IMR-90 (cell line): Measurements from ENCODE around the gene TBCD. TPM values are rescaled to one million over a fixed set of nuclear protein-coding genes. Genes with fewer than 3 reads are reported as not detected.

Experiments used
- ATAC-seq: fragments of 200-7000 bp; cut with Tn5 transposase; 2 replicates; pipeline ENCODE4 v1.9.1; 2020; ENCODE audit warnings: low read depth, mild to moderate bottlenecking, moderate library complexity
- BruUV-seq: library from RNA; stranded (reverse); fragments of 400-500 nt; replicated peaks from 2 replicates; lab custom pipeline; 2021; lab: Mats Ljungman, UMichigan
- CTCF ChIA-PET: fragments of 300-600 bp; formaldehyde crosslinking; extraction: SDS; loops from one replicate; lab custom pipeline; 2021; ENCODE audit warnings: antibody characterized with exemption; lab: Yijun Ruan, JAX
- POLR2A ChIA-PET: fragments of 300-600 bp; sonication (Branson Sonifier 250); formaldehyde crosslinking; loops from one replicate; lab custom pipeline; 2022; ENCODE audit warnings: antibody characterized with exemption; ENCODE audit not compliant: unreplicated experiment; lab: Charles Lee
- DNase-seq: peaks from one replicate; pipeline ENCODE4 v3.0.0; 2013
- H2AFZ ChIP-seq: replicated peaks from 2 replicates; pipeline ENCODE3; 2013; ENCODE audit warnings: low read length, mild to moderate bottlenecking; ENCODE audit not compliant: poor library complexity
- H2AK5ac ChIP-seq: 2 replicates; pipeline ENCODE4 v1.6.1; 2013; ENCODE audit warnings: low read depth, low read length, inconsistent platforms
- H2AK9ac ChIP-seq: replicated peaks from 2 replicates; pipeline ENCODE3; 2013; ENCODE audit warnings: mild to moderate bottlenecking, low read depth, low read length, moderate library complexity; ENCODE audit not compliant: poor library complexity
- H2BK120ac ChIP-seq: 2 replicates; pipeline ENCODE4 v1.6.1; 2013; ENCODE audit warnings: low read depth, low read length, inconsistent platforms
- H2BK15ac ChIP-seq: 3 replicates; pipeline ENCODE4 v1.6.1; 2013; ENCODE audit warnings: low read depth, low read length, inconsistent platforms
- H2BK20ac ChIP-seq: 2 replicates; pipeline ENCODE4 v1.6.1; 2013; ENCODE audit warnings: low read depth, mild to moderate bottlenecking, inconsistent platforms, low read length, moderate library complexity
- H2BK5ac ChIP-seq: 2 replicates; pipeline ENCODE4 v1.6.1; 2013; ENCODE audit warnings: mild to moderate bottlenecking, low read depth, low read length, inconsistent platforms; ENCODE audit not compliant: poor library complexity, severe bottlenecking
- H3K14ac ChIP-seq: replicated peaks from 2 replicates; pipeline ENCODE4 v1.6.1; 2013; ENCODE audit warnings: low read depth, low read length, inconsistent platforms
- H3K18ac ChIP-seq: 2 replicates; pipeline ENCODE4 v1.6.1; 2013; ENCODE audit warnings: low read depth, low read length, control low read depth
- H3K23ac ChIP-seq: 2 replicates; pipeline ENCODE4 v1.6.1; 2013; ENCODE audit warnings: low read depth, low read length, inconsistent platforms
- H3K27ac ChIP-seq: 2 replicates; pipeline ENCODE4 v1.5.1; 2013; ENCODE audit warnings: mild to moderate bottlenecking, control low read depth, low read length; ENCODE audit not compliant: insufficient read depth
- H3K27me3 ChIP-seq: 2 replicates; pipeline ENCODE4 v1.6.1; 2013; ENCODE audit warnings: low read length; ENCODE audit not compliant: control insufficient read depth, insufficient read depth
- H3K36me3 ChIP-seq: 2 replicates; pipeline ENCODE4 v1.6.1; 2013; ENCODE audit warnings: low read length, mixed read lengths; ENCODE audit not compliant: control insufficient read depth, insufficient read depth
- H3K4ac ChIP-seq: 2 replicates; pipeline ENCODE4 v1.6.1; 2013; ENCODE audit warnings: low read depth, low read length, inconsistent platforms
- H3K4me1 ChIP-seq: 2 replicates; pipeline ENCODE4 v1.6.1; 2013; ENCODE audit warnings: low read length, mixed read lengths; ENCODE audit not compliant: control insufficient read depth, insufficient read depth
- H3K4me2 ChIP-seq: 2 replicates; pipeline ENCODE4 v1.6.1; 2013; ENCODE audit warnings: low read depth, mild to moderate bottlenecking, control low read depth, low read length, moderate library complexity
- H3K4me3 ChIP-seq: 2 replicates; pipeline ENCODE4 v1.5.1; 2013; ENCODE audit warnings: low read depth, mild to moderate bottlenecking, control low read depth, low read length, moderate library complexity; ENCODE audit not compliant: insufficient read depth
- H3K56ac ChIP-seq: 2 replicates; pipeline ENCODE4 v1.6.1; 2013; ENCODE audit warnings: low read length, inconsistent platforms; ENCODE audit not compliant: insufficient read depth; ENCODE audit errors: extremely low read depth
- H3K79me1 ChIP-seq, 2 experiments: 2 replicates each; pipeline ENCODE4 v1.6.1; 2013; ENCODE audit warnings: low read length in 2 of 2, inconsistent platforms in 1 of 2, low read depth in 1 of 2
- H3K9ac ChIP-seq: 2 replicates; pipeline ENCODE4 v1.6.1; 2013; ENCODE audit warnings: low read depth, low read length, control low read depth
- H3K9me1 ChIP-seq: 2 replicates; pipeline ENCODE4 v1.6.1; 2013; ENCODE audit warnings: low read length, inconsistent platforms; ENCODE audit not compliant: insufficient read depth
- H3K9me3 ChIP-seq: 2 replicates; pipeline ENCODE4 v1.6.1; 2013; ENCODE audit warnings: low read length; ENCODE audit not compliant: control insufficient read depth, insufficient read depth
- H4K20me1 ChIP-seq: 2 replicates; pipeline ENCODE4 v1.6.1; 2013; ENCODE audit warnings: low read length, inconsistent platforms; ENCODE audit not compliant: insufficient read depth
- H4K5ac ChIP-seq: 2 replicates; pipeline ENCODE4 v1.6.1; 2013; ENCODE audit warnings: mild to moderate bottlenecking, low read depth, low read length, control low read depth
- H4K8ac ChIP-seq, 2 experiments: 2 replicates each; pipeline ENCODE4 v1.6.1; 2013; ENCODE audit warnings: low read depth in 2 of 2, low read length in 2 of 2, control low read depth in 1 of 2, inconsistent platforms in 1 of 2
- H4K91ac ChIP-seq: 2 replicates; pipeline ENCODE4 v1.6.1; 2013; ENCODE audit warnings: low read depth, low read length, inconsistent platforms; ENCODE audit not compliant: insufficient read depth
- BHLHE40 ChIP-seq: fragments of 150-350 bp; IDR thresholded peaks from 2 replicates; pipeline ENCODE4 v1.6.1; 2016; ENCODE audit warnings: mild to moderate bottlenecking, low read depth, low read length
- CEBPB ChIP-seq: IDR thresholded peaks from 2 replicates; pipeline ENCODE4 v1.6.1; 2012; ENCODE audit warnings: low read depth, low read length, improper control_type of control experiment
- CHD1 ChIP-seq: IDR thresholded peaks from 2 replicates; pipeline ENCODE4 v1.6.1; 2012; ENCODE audit warnings: low read depth, low read length, improper control_type of control experiment
- FOS ChIP-seq: fragments of 150-350 bp; IDR thresholded peaks from 2 replicates; pipeline ENCODE4 v1.6.1; 2016; ENCODE audit warnings: low read depth, low read length
- MAFK ChIP-seq: IDR thresholded peaks from 2 replicates; pipeline ENCODE4 v1.6.1; 2012; ENCODE audit warnings: low read depth, low read length, improper control_type of control experiment
- MAZ ChIP-seq: IDR thresholded peaks from 2 replicates; pipeline ENCODE4 v1.6.1; 2012; ENCODE audit warnings: low read depth, mild to moderate bottlenecking, low read length, improper control_type of control experiment, moderate library complexity, borderline replicate concordance
- MXI1 ChIP-seq: IDR thresholded peaks from 2 replicates; pipeline ENCODE4 v1.6.1; 2012; ENCODE audit warnings: low read depth, mild to moderate bottlenecking, low read length, moderate library complexity, borderline replicate concordance
- NFE2L2 ChIP-seq: fragments of 150-350 bp; IDR thresholded peaks from 2 replicates; pipeline ENCODE4 v1.6.1; 2016; ENCODE audit warnings: low read depth, mild to moderate bottlenecking, low read length
- POLR2A ChIP-seq: IDR thresholded peaks from 2 replicates; pipeline ENCODE4 v1.6.1; 2012; ENCODE audit warnings: mild to moderate bottlenecking, low read depth, low read length
- RAD21 ChIP-seq: IDR thresholded peaks from 2 replicates; pipeline ENCODE4 v1.6.1; 2012; ENCODE audit warnings: low read length, improper control_type of control experiment
- RCOR1 ChIP-seq: IDR thresholded peaks from 2 replicates; pipeline ENCODE4 v1.6.1; 2012; ENCODE audit warnings: mild to moderate bottlenecking, low read length, improper control_type of control experiment; ENCODE audit not compliant: insufficient replicate concordance
- RFX5 ChIP-seq: IDR thresholded peaks from 2 replicates; pipeline ENCODE4 v1.8.0; 2012; ENCODE audit warnings: low read depth, mild to moderate bottlenecking, low read length, moderate library complexity
- SMC3 ChIP-seq: fragments of 150-350 bp; IDR thresholded peaks from 2 replicates; pipeline ENCODE4 v1.6.1; 2016; ENCODE audit warnings: low read depth, mild to moderate bottlenecking, antibody characterized with exemption, low read length, moderate library complexity
- WGBS, 2 experiments: methylation state at CpG; one replicate each; pipeline versions ENCODE4 v1.1.5 to v1.1.7; 2013; ENCODE audit warnings: missing lambda C conversion rate in 2 of 2; ENCODE audit not compliant: insufficient read length in 1 of 2; ENCODE audit errors: extremely low coverage in 2 of 2; 5-methylcytosine and 5-hydroxymethylcytosine counted together
- dilution Hi-C: fragments of 300-500 bp; cut with HindIII; formaldehyde crosslinking; loops from one replicate; pipeline ENCODE4 v1.14.3; 2018; ENCODE audit warnings: low sequenced_read_pairs; ENCODE audit not compliant: unreplicated experiment
- in situ Hi-C: fragments of 300-500 bp; cut with MboI; formaldehyde crosslinking; loops from 3 replicates; pipeline ENCODE4 v1.14.3; 2019; ENCODE audit warnings: low sequenced_read_pairs, inconsistent platforms, mixed read lengths
- intact Hi-C: fragments of 100-400 bp; cut with micrococcal nuclease; formaldehyde crosslinking; loops from 2 replicates; pipeline ENCODE4 v1.10.0; 2022
- polyA plus RNA-seq, 3 experiments: library from polyadenylated mRNA; depleted of rRNA; stranded (reverse); fragments of >200 nt; gene quantifications; 2 replicates each; pipeline ENCODE4 v1.2.3, GENCODE V29; 2012; ENCODE audit warnings: low replicate concordance in 1 of 3
- total RNA-seq: library from RNA; depleted of rRNA; stranded (reverse); fragments of >200 nt; gene quantifications from 2 replicates; pipeline ENCODE4 v1.2.3, GENCODE V29; 2012
- TF ChIP-seq, protein P1 (sequence below): fragments of 150-350 bp; IDR thresholded peaks from 2 replicates; pipeline ENCODE4 v1.6.1; 2016; ENCODE audit warnings: low read depth, mild to moderate bottlenecking, low read length, moderate library complexity, borderline replicate concordance
- TF ChIP-seq, protein P2 (sequence below): conservative IDR thresholded peaks from 2 replicates; pipeline ENCODE4 v1.5.1; 2012; ENCODE audit warnings: mild to moderate bottlenecking, low read depth, low read length, improper control_type of control experiment
- TF ChIP-seq, protein P3 (sequence below): fragments of 150-350 bp; IDR thresholded peaks from 2 replicates; pipeline ENCODE4 v1.6.1; 2017; ENCODE audit warnings: mild to moderate bottlenecking, antibody characterized with exemption, low read length, low read depth

The TBCD gene
- total and polyA plus RNA-seq, 2 of the 4 experiments (the other 2 are of a cell fraction) = 21.9 to 54.5 TPM

DNA sequence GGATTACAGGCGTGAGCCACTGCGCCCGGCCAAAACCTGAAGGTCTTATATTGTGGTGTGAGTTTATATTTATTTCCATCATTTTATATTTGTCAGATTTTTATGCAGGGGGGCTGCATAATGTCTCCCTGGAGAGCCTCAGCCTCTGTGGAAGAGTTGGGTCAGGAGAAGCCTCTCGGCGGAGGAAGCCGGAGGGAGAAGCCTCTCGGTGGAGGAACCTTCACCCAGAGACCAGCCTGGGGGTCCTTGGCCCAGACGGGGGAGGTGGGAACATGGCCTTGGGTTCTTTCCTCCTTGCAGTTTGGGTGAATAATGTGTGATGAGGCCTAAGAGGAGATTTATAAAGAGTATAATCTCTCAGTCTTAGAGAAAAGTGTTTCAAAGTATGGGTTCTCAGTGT is 110.3 kb downstream of the TBCD start:
- H3K27ac ChIP-seq = no peak overlapping the region
- H4K8ac ChIP-seq = no peak overlapping the region
- ChIA-PET CTCF (interaction anchor here (0.8 to 1.0 kb wide), 2 partner anchors 9 to 12 kb away, joined by 3 read pairs; no protein-coding TSS in a partner anchor), POLR2A (no interaction called here)
- no peak overlapping the region for H4K91ac ChIP-seq
- in situ Hi-C loops (no loop called here), dilution Hi-C loops (no loop called here), intact Hi-C loops (no loop called here)
- H3K56ac ChIP-seq = no peak overlapping the region
- no peak overlapping the region for H2BK15ac ChIP-seq
- H3K9ac ChIP-seq = no peak overlapping the region
- no CpG with 5 or more reads among the region's 8 CpGs for WGBS, 2 experiments
- H2AFZ ChIP-seq = no peak overlapping the region
- no peaks in the 10 kb centered on the region for H3K27me3 ChIP-seq
- H3K4ac ChIP-seq = no peak overlapping the region
- DNase-seq (no peak), ATAC-seq (no peak)
- H4K20me1 ChIP-seq = peaks cover 7% of the 10 kb centered on the region
- peaks cover 14 to 62% of the 10 kb centered on the region in 2 experiments for H3K79me1 ChIP-seq
- H2BK20ac ChIP-seq = no peak overlapping the region
- H3K36me3 ChIP-seq = no peaks in the 10 kb centered on the region
- H4K5ac ChIP-seq = no peak overlapping the region
- H3K4me2 ChIP-seq = no peak overlapping the region
- H3K4me1 ChIP-seq = peaks cover 31% of the 10 kb centered on the region
- H3K4me3 ChIP-seq = no peak overlapping the region
- H3K23ac ChIP-seq = no peak overlapping the region
- TF ChIP-seq RCOR1 (no peak), SMC3 (no peak), FOS (no peak), MAZ (no peak), MXI1 (no peak), CEBPB (no peak), RAD21 (no peak), RFX5 (no peak), NFE2L2 (no peak), MAFK (no peak), POLR2A (no peak), BHLHE40 (no peak), CHD1 (no peak)
- TF ChIP-seq, protein P1, sequence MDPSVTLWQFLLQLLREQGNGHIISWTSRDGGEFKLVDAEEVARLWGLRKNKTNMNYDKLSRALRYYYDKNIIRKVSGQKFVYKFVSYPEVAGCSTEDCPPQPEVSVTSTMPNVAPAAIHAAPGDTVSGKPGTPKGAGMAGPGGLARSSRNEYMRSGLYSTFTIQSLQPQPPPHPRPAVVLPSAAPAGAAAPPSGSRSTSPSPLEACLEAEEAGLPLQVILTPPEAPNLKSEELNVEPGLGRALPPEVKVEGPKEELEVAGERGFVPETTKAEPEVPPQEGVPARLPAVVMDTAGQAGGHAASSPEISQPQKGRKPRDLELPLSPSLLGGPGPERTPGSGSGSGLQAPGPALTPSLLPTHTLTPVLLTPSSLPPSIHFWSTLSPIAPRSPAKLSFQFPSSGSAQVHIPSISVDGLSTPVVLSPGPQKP = no peak
- TF ChIP-seq, protein P2, sequence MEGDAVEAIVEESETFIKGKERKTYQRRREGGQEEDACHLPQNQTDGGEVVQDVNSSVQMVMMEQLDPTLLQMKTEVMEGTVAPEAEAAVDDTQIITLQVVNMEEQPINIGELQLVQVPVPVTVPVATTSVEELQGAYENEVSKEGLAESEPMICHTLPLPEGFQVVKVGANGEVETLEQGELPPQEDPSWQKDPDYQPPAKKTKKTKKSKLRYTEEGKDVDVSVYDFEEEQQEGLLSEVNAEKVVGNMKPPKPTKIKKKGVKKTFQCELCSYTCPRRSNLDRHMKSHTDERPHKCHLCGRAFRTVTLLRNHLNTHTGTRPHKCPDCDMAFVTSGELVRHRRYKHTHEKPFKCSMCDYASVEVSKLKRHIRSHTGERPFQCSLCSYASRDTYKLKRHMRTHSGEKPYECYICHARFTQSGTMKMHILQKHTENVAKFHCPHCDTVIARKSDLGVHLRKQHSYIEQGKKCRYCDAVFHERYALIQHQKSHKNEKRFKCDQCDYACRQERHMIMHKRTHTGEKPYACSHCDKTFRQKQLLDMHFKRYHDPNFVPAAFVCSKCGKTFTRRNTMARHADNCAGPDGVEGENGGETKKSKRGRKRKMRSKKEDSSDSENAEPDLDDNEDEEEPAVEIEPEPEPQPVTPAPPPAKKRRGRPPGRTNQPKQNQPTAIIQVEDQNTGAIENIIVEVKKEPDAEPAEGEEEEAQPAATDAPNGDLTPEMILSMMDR = no peak
- TF ChIP-seq, protein P3, sequence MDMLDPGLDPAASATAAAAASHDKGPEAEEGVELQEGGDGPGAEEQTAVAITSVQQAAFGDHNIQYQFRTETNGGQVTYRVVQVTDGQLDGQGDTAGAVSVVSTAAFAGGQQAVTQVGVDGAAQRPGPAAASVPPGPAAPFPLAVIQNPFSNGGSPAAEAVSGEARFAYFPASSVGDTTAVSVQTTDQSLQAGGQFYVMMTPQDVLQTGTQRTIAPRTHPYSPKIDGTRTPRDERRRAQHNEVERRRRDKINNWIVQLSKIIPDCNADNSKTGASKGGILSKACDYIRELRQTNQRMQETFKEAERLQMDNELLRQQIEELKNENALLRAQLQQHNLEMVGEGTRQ = no peak
- no peak overlapping the region for H2BK5ac ChIP-seq
- no peak overlapping the region for H3K18ac ChIP-seq
- H3K9me1 ChIP-seq = peaks cover 33% of the 10 kb centered on the region
- H3K9me3 ChIP-seq = no peaks in the 10 kb centered on the region
- no peak overlapping the region for H2AK9ac ChIP-seq
- no TSS peak for BruUV-seq
- H2BK120ac ChIP-seq = no peak overlapping the region
- no peak overlapping the region for H2AK5ac ChIP-seq
- no peak overlapping the region for H3K14ac ChIP-seq
